HepG2 (cell line): ENCODE results near the gene KIF1C. TPM values are rescaled to one million over a fixed set of nuclear protein-coding genes. Genes with fewer than 3 reads are reported as not detected.

ENCODE experiments used
- BRCA1 ChIP-seq: sonication (generic); formaldehyde crosslinking; IDR thresholded peaks from 2 replicates; pipeline ENCODE4 v1.4.0; 2020; ENCODE audit warnings: missing genetic modification reagents
- ELF4 ChIP-seq: sonication (generic); formaldehyde crosslinking; IDR thresholded peaks from 2 replicates; pipeline ENCODE4 v1.5.0; 2020; ENCODE audit warnings: missing genetic modification reagents, mild to moderate bottlenecking, moderate library complexity, borderline replicate concordance
- SMC3 ChIP-seq: IDR thresholded peaks from 2 replicates; pipeline ENCODE4 v1.6.1; 2011; ENCODE audit warnings: low read length, improper control_type of control experiment
- ZNF430 ChIP-seq: sonication (generic); formaldehyde crosslinking; IDR thresholded peaks from 2 replicates; pipeline ENCODE4 v1.9.0; 2021; ENCODE audit warnings: mild to moderate bottlenecking, missing genetic modification reagents
- ZNF546 ChIP-seq: sonication (generic); formaldehyde crosslinking; conservative IDR thresholded peaks from 2 replicates; pipeline ENCODE4 v1.8.1; 2023; ENCODE audit warnings: mild to moderate bottlenecking, missing genetic modification reagents
- polyA plus RNA-seq, 8 experiments: library from polyadenylated mRNA; depleted of rRNA in 3 of 8; stranded (reverse) in 7 of 8; unstranded in 1 of 8; fragments of >200 nt; fragmentation: Illumina TruSeq in 4 of 8; extraction: Trizol in 4 of 8; gene quantifications; 2 replicates each; pipeline versions ENCODE4 v1.2.1 to v1.2.3, GENCODE V29; 2011 to 2016; ENCODE audit warnings: low read depth in 4 of 8, missing spikeins in 1 of 8, mixed read lengths in 1 of 8; ENCODE audit not compliant: insufficient read depth in 1 of 8
- total RNA-seq, 5 experiments: library from RNA; depleted of rRNA; stranded (reverse); fragments of >200 nt; fragmentation: Illumina TruSeq; extraction: Trizol; gene quantifications; 2 replicates each; pipeline ENCODE4 v1.2.3, GENCODE V29; 2016; ENCODE audit warnings: low read depth in 1 of 5
- TF ChIP-seq, protein P1 (sequence below): sonication (generic); formaldehyde crosslinking; conservative IDR thresholded peaks from 2 replicates; pipeline ENCODE4 v1.8.0; 2022; ENCODE audit warnings: missing genetic modification reagents
- TF ChIP-seq, protein P2 (sequence below): sonication (generic); formaldehyde crosslinking; IDR thresholded peaks from 2 replicates; pipeline ENCODE4 v1.5.1; 2020; ENCODE audit warnings: mild to moderate bottlenecking, missing genetic modification reagents, borderline replicate concordance
- TF ChIP-seq, protein P3 (sequence below): sonication (generic); formaldehyde crosslinking; IDR thresholded peaks from 2 replicates; pipeline ENCODE4 v1.8.0; 2022; ENCODE audit warnings: mild to moderate bottlenecking, missing genetic modification reagents

KIF1C gene
- total and polyA plus RNA-seq, 2 of the 13 experiments (the other 11 are each of a cell fraction or from before 2014, with no cell fraction given) = 70.0 to 104 TPM

DNA sequence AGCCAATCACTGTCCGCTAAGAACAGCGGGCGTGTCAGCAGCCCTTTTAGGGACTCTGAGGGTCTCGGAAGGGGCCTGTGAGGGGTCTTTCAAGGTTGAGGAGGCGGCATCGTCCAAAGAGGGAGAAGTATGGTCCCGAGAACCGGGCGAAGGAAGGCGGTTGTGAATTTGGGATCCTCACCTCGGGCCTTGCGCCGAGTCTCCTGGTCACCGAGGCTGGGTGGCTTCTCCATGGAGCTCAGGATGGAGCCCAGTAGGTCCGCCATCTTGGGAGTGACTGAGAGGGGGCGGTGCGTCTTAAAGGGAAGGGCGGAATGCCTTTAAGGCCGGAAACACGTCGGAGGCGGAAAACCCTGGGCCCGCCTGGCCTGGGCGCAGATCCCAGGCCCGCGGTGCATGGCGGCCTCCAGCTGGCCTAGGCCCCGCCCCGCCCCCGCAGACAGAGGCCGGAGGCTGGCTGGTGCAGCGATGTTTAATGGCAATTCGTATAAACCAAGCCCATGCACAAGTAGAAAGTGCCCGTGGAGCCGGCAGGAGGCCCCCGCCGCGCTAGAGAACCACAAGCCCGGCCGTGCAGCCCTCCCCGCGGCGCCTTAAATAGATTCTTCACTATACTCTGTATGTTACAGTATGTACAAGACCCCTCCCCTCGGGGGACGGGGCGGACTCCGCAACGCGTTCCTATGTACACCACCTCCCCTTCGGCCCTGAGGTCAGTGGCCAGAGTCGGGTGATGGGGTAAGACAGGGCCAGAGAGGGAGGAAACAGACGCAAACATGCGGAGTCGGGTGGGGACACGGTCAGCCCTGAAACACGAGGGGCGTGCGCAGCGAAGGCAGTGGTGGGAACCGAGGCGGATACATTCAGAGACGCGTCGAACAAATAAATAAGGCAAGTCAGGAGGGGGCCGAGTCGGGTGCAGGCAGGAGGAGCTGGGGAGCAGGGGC is 29.9 kb upstream of the KIF1C start, which contains the start of gene SPAG7 (continued):
- TF ChIP-seq BRCA1 = 0 out of 2 replicates have a peak, but pooled peaks have one; percentile 59
- TF ChIP-seq, protein P1, sequence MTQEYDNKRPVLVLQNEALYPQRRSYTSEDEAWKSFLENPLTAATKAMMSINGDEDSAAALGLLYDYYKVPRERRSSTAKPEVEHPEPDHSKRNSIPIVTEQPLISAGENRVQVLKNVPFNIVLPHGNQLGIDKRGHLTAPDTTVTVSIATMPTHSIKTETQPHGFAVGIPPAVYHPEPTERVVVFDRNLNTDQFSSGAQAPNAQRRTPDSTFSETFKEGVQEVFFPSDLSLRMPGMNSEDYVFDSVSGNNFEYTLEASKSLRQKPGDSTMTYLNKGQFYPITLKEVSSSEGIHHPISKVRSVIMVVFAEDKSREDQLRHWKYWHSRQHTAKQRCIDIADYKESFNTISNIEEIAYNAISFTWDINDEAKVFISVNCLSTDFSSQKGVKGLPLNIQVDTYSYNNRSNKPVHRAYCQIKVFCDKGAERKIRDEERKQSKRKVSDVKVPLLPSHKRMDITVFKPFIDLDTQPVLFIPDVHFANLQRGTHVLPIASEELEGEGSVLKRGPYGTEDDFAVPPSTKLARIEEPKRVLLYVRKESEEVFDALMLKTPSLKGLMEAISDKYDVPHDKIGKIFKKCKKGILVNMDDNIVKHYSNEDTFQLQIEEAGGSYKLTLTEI (CRISPR knock-in tag) = no peak
- no peak for TF ChIP-seq ELF4 (CRISPR knock-in tag)
- no peak; the same call in none of the 2 replicates for TF ChIP-seq ZNF430 (CRISPR knock-in tag)
- TF ChIP-seq SMC3 = no peak
- peak; percentile 86 for TF ChIP-seq ZNF546 (CRISPR knock-in tag)
- TF ChIP-seq, protein P2, sequence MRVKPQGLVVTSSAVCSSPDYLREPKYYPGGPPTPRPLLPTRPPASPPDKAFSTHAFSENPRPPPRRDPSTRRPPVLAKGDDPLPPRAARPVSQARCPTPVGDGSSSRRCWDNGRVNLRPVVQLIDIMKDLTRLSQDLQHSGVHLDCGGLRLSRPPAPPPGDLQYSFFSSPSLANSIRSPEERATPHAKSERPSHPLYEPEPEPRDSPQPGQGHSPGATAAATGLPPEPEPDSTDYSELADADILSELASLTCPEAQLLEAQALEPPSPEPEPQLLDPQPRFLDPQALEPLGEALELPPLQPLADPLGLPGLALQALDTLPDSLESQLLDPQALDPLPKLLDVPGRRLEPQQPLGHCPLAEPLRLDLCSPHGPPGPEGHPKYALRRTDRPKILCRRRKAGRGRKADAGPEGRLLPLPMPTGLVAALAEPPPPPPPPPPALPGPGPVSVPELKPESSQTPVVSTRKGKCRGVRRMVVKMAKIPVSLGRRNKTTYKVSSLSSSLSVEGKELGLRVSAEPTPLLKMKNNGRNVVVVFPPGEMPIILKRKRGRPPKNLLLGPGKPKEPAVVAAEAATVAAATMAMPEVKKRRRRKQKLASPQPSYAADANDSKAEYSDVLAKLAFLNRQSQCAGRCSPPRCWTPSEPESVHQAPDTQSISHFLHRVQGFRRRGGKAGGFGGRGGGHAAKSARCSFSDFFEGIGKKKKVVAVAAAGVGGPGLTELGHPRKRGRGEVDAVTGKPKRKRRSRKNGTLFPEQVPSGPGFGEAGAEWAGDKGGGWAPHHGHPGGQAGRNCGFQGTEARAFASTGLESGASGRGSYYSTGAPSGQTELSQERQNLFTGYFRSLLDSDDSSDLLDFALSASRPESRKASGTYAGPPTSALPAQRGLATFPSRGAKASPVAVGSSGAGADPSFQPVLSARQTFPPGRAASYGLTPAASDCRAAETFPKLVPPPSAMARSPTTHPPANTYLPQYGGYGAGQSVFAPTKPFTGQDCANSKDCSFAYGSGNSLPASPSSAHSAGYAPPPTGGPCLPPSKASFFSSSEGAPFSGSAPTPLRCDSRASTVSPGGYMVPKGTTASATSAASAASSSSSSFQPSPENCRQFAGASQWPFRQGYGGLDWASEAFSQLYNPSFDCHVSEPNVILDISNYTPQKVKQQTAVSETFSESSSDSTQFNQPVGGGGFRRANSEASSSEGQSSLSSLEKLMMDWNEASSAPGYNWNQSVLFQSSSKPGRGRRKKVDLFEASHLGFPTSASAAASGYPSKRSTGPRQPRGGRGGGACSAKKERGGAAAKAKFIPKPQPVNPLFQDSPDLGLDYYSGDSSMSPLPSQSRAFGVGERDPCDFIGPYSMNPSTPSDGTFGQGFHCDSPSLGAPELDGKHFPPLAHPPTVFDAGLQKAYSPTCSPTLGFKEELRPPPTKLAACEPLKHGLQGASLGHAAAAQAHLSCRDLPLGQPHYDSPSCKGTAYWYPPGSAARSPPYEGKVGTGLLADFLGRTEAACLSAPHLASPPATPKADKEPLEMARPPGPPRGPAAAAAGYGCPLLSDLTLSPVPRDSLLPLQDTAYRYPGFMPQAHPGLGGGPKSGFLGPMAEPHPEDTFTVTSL (CRISPR knock-in tag) = no peak
- TF ChIP-seq, protein P3, sequence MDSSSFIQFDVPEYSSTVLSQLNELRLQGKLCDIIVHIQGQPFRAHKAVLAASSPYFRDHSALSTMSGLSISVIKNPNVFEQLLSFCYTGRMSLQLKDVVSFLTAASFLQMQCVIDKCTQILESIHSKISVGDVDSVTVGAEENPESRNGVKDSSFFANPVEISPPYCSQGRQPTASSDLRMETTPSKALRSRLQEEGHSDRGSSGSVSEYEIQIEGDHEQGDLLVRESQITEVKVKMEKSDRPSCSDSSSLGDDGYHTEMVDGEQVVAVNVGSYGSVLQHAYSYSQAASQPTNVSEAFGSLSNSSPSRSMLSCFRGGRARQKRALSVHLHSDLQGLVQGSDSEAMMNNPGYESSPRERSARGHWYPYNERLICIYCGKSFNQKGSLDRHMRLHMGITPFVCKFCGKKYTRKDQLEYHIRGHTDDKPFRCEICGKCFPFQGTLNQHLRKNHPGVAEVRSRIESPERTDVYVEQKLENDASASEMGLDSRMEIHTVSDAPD = no peak
